HG03432 (cell line): Measurements from ENCODE around the gene SMC1B.
"Not testable (repeated sequence)": the region's sequence is repeated elsewhere in the genome, so short reads cannot be mapped to it uniquely, and the experiment has no call there.

ENCODE experiments used
- ATAC-seq: cut with Tn5 transposase; IDR thresholded peaks from one replicate; pipeline ENCODE4 v1.9.1; 2021; ENCODE audit warnings: mild to moderate bottlenecking, moderate library complexity; ENCODE audit not compliant: unreplicated experiment

Gene SMC1B

GRCh38 chr22:45422237-45422983, 9.0 kb upstream of the SMC1B start:
- no peak for ATAC-seq

GRCh38 chr22:45421349-45422055, 8.1 kb upstream of the SMC1B start:
- no peak for ATAC-seq

GRCh38 chr22:45420539-45420938, 7.1 kb upstream of the SMC1B start:
- ATAC-seq, result no peak

- ATAC-seq, result no peak
Measured at GRCh38 chr22:45420011-45420410, 6.6 kb upstream of the SMC1B start.

- ATAC-seq, result no peak
Measured at GRCh38 chr22:45418770-45419138, 5.4 kb upstream of the SMC1B start.

- no peak for ATAC-seq
Measured at GRCh38 chr22:45418056-45418769, 4.8 kb upstream of the SMC1B start.

GRCh38 chr22:45413013-45413367, 409 bp downstream of the SMC1B start:
- no peak for ATAC-seq

- ATAC-seq, result no peak
Measured at GRCh38 chr22:45407793-45408192, 5.6 kb downstream of the SMC1B start.

GRCh38 chr22:45402466-45402985, 10.9 kb downstream of the SMC1B start:
- ATAC-seq, result no peak

GRCh38 chr22:45399712-45400445, 13.5 kb downstream of the SMC1B start:
- no peak for ATAC-seq

GRCh38 chr22:45398214-45398613, 15.2 kb downstream of the SMC1B start:
- no peak for ATAC-seq

GRCh38 chr22:45397806-45398205, 15.6 kb downstream of the SMC1B start:
- no peak for ATAC-seq

GRCh38 chr22:45389546-45389945, 23.9 kb downstream of the SMC1B start:
- ATAC-seq, result no peak

- ATAC-seq, result no peak
Measured at GRCh38 chr22:45381348-45381747, 32.1 kb downstream of the SMC1B start.

GRCh38 chr22:45376703-45377102, 36.7 kb downstream of the SMC1B start:
- no peak for ATAC-seq

- ATAC-seq, result no peak
Measured at GRCh38 chr22:45376009-45376408, 37.4 kb downstream of the SMC1B start.

- not testable (repeated sequence) for ATAC-seq
Measured at GRCh38 chr22:45373592-45373991, 39.8 kb downstream of the SMC1B start.

GRCh38 chr22:45366713-45367112, 46.7 kb downstream of the SMC1B start:
- ATAC-seq, result no peak

- ATAC-seq, result no peak
Measured at GRCh38 chr22:45359627-45360026, 53.8 kb downstream of the SMC1B start.

GRCh38 chr22:45358127-45358526, 55.3 kb downstream of the SMC1B start:
- ATAC-seq, result no peak

- ATAC-seq, result no peak
Measured at GRCh38 chr22:45357490-45357889, 55.9 kb downstream of the SMC1B start.
